Epithelial cell of prostate (primary cell): ENCODE data around the gene RAB3D.
"Not testable (repeated sequence)": the region's sequence is repeated elsewhere in the genome, so short reads cannot be mapped to it uniquely, and the experiment has no call there.

Experiments
- DNase-seq: peaks from one replicate; pipeline ENCODE4 v3.0.0-alpha.2; 2011; ENCODE audit warnings: low read depth, low spot score
- H3K27ac ChIP-seq: fragments of 450-650 bp; 2 replicates; pipeline ENCODE4 v1.5.1; 2017; ENCODE audit warnings: mild to moderate bottlenecking

Gene RAB3D

DNA sequence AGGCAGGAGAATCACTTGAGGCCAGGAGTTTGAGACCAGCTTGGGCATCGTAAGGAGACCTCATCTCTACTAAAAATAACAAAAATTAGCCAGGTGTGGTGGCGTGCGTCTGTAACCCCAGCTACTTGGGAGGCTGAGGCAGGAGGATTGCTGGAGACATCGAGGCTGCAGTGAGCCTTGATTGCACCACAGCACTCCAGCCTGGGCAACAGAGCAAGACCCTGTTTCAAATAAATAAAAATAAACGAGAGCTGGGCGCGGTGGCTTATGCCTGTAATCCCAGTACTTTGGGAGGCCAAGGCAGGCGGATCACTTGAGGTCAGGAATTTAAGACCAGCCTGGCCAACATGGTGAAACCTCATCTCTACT, 626 bp upstream of the RAB3D start:
- not testable (repeated sequence) for DNase-seq, H3K27ac ChIP-seq

GRCh38 chr19:11338569-11339253, 746 bp downstream of the RAB3D start:
- DNase-seq, result no peak
- H3K27ac ChIP-seq, result peak overlapping the region; percentile 49

- no peak for DNase-seq
- no peak overlapping the region for H3K27ac ChIP-seq
These were observed 1.3 kb downstream of the RAB3D start for GRCh38 chr19:11338121-11338520.

DNA sequence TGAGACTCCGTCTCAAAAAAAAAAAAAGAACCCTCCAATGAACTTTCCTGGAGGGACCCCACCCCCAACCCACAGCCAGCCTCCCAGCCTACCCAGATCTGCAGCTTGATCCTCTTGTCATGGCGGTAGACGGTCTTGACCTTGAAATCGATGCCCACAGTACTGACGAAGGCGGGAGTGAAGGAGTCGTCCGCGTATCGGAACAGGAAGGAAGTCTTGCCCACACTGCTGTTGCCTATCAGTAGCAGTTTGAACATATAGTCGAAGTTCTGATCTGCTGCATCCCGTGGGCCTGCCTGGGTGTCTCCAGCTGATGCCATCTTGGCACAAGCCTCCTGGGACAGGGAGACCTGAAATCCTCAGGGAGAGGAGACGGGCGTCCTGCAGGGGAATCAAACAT, 2.4 kb downstream of the RAB3D start:
- no peak for DNase-seq
- no peak overlapping the region for H3K27ac ChIP-seq

- H3K27ac ChIP-seq, result no peak overlapping the region
- no peak for DNase-seq
These were observed 3.9 kb downstream of the RAB3D start for GRCh38 chr19:11335449-11336146.

GRCh38 chr19:11333838-11334237, 5.6 kb downstream of the RAB3D start:
- DNase-seq, result not testable (repeated sequence)

DNA sequence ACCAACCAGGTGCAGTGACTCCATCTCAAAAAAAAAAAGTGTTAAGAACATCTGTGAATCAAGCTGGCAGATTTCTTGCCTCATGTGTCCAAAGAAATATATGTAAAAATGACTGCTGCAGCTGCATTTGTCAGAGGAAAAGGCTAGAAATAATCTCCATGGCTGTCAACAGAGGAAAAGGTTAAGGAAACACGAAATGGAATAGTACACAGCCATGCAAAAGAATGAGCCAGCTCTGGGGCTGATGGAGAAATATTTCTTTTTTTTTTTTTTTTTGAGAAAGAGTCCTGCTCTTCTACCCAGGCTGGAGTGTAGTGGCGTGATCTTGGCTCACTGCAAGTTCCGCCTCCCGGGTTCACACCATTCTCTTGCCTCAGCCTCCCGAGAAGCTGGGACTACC, 6.6 kb downstream of the RAB3D start:
- DNase-seq, result no peak
- no peak overlapping the region for H3K27ac ChIP-seq

More at GRCh38 chr19:11333838-11334237, 5.6 kb downstream of the RAB3D start:
- H3K27ac ChIP-seq, result not testable (repeated sequence)

- H3K27ac ChIP-seq, result no peak overlapping the region
- DNase-seq, result no peak
These were observed 8.0 kb downstream of the RAB3D start for GRCh38 chr19:11331502-11331901.

DNA sequence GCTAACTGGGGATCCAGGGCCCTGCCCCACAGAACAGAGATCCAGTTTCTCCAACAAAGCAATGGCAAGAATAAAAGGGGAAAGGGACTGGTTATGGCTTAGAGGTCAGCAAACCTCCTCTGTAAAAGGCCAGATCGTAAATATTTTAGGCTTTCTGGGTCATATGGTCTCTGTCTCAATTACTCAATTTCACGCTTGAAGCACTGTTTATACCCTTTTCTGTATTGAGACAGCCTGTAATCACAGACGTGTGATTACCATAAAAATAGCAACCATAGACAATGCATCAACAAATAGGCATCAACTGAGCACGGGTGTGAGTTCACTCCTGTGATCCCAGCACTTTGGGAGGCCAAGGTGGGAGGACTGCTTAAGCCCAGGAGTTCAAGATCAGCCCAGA, 9.3 kb downstream of the RAB3D start:
- DNase-seq, result no peak
- no peak overlapping the region for H3K27ac ChIP-seq

- H3K27ac ChIP-seq, result no peak overlapping the region
- no peak for DNase-seq
These were observed 13.9 kb downstream of the RAB3D start for GRCh38 chr19:11325544-11325943.

DNA sequence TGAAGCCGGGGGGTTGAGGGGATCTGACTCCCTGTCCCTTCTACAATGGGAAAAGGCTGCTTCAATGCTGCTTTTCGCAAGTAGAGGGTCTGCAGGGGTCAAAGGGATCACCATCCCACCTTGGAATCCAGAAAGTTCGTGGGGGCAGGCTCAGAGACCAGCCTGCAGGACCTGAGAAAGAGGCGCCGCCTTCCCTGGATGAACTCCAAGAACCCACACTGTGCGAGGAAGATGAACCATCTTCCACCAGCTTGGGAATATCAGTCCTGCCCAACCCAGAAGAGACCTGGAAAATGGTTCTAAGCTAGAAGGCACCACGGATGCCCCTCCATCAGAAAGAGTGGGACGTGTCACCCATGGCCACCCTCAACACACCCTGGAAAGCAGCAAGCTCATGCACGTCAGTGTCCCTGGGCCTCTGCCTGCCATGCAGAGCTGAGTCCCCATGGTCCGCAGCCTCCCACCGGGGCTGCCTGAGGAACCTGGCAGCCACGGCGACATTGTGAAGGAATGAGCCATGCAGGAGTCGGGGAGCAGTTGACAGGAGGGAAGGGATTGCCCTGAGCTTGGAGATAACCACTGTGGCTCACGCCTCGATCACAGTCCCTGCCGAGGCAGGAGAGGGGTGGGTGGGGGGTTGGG, 14.6 kb downstream of the RAB3D start:
- no peak for DNase-seq

GRCh38 chr19:11324079-11324661, 15.3 kb downstream of the RAB3D start:
- H3K27ac ChIP-seq, result peak overlapping the region; percentile 85

More for the DNA sequence above, 14.6 kb downstream of the RAB3D start:
- H3K27ac ChIP-seq, result peak overlapping the region; percentile 85

GRCh38 chr19:11323601-11324078, 15.8 kb downstream of the RAB3D start:
- no peak for DNase-seq
- H3K27ac ChIP-seq, result peak overlapping the region; percentile 85

More at GRCh38 chr19:11324079-11324661, 15.3 kb downstream of the RAB3D start:
- DNase-seq, result peak; percentile 60

GRCh38 chr19:11322269-11323024, 17.0 kb downstream of the RAB3D start:
- no peak overlapping the region for H3K27ac ChIP-seq
- DNase-seq, result no peak

DNA sequence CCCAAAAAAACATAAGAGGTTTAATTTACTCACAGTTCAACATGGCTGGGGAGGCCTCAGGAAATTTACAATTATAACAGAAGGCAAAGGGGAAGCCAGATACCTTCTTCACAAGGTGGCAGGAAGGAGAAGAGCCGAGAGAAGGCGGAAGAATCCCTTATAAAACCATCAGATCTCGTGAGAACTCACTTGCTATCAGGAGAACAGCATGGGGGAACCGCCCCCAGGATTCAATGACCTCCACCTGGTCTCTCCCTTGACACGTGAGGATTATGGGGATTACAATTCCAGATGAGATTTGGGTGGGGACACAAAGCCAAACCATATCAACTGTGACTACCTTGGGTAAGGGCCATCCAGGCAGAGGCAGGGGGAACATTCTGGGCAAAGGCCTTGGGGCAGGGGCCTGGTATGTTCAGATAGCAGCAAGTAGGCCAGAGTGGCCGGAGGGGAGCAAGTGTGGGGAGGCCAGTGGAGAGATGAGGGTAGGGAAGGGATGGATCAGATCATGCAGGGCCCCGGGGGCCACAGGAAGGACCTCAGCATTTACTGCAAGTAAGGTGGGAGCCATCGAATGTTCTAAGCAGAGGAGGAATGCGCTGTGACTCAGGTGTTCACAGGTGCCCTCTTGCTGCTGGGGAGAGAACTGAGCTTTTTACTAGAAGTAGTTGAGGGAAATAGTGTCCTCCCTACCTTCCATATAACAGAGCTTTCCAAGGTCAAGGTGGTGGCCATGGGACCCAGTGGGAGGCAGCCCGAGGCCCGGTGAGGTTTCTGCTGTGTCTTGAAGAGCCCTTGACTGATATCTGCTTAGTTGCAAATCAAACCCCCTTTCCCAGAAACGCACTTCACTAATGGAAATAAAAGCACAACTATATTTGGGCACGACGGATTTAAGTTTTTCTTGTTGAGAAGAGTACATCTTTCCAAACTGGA, 18.0 kb downstream of the RAB3D start:
- no peak overlapping the region for H3K27ac ChIP-seq
- no peak for DNase-seq

DNA sequence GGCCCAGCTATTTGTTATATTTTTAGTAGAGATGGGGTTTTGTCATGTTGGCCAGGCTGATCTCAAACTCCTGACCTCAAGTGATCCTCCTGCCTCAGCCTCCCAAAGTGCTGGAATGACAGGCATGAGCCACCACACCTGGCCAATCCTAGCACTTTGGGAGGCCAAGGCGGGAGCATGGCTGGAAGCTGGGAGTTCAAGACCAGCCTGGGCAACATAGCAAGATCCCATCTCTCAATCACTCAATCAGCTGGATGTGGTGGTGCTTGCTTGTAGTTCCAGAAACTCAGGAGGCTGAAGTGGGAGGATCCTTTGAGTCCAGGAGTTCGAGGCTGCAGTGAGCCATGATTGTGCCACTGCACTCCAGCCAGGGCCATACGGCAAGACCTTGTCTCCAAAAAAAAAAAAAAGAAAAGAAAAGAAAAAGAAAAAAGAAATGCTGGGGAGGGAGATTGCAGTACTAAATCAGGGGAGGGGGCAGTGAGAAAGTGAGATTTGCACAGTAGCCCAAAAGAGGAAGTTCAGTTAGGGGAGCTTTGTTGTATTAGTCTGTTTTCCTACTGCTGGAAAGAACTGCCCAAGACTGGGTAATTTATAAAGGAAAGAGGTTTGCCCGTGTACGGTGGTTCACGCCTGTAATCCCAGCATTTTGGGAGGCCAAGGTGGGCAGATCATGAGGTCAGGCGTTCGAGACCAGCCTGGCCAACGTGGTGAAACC, 19.0 kb downstream of the RAB3D start:
- H3K27ac ChIP-seq, DNase-seq: not testable (repeated sequence)

DNA sequence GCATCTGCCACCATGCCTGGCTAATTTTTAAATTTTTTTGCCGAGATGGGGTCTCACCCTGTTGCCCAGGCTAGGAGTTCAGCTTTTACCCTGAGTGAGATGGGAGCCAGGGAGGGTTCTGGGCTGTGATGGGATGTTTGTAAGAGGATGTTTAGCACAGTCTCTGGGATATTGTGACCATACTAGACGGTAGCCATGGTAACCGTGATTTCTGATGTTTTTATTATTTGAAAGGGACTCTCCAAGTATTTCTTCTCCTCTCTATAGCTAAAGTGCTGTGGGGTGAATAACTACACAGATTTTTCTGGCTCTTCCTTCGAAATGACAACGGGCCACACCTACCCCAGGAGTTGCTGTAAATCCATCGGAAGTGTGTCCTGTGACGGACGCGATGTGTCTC, 33.1 kb downstream of the RAB3D start:
- H3K27ac ChIP-seq, result no peak overlapping the region
- DNase-seq, result no peak

DNA sequence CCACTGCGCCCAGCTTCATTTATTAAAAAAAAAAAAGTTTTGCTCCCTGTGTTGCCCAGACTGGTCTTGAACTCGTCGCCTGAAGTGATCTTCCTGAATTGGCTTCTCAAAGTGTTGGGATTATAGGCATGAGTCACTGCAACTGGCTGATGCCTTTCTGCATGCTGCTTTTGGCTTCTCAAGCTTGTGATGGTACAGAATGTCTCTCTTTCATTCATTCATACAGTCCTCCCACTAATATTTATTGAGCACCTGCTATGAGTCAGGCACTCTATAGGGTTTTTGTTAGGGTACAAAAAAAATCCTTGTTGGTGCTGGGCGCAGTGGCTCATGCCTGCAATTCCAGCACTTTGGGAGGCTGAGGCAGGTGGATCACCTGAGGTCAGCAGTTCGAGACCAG, 34.5 kb downstream of the RAB3D start:
- DNase-seq, result no peak

GRCh38 chr19:11300811-11301120, 38.7 kb downstream of the RAB3D start:
- no peak overlapping the region for H3K27ac ChIP-seq

More for the DNA sequence above, 34.5 kb downstream of the RAB3D start:
- H3K27ac ChIP-seq, result no peak overlapping the region

More at GRCh38 chr19:11300811-11301120, 38.7 kb downstream of the RAB3D start:
- no peak for DNase-seq
